K562 (cell line): ENCODE measurements around the gene ROR2. TPM values are rescaled to one million over a fixed set of nuclear protein-coding genes. Genes with fewer than 3 reads are reported as not detected.

Experiments
- ARID2 ChIP-seq: fragments of 450-650 bp; IDR thresholded peaks from 2 replicates; pipeline ENCODE4 v1.6.1; 2017; ENCODE audit warnings: antibody characterized with exemption, mild to moderate bottlenecking
- ELF2 ChIP-seq: fragments of 250-450 bp; sonication (Bioruptor Pico); IDR thresholded peaks from 2 replicates; pipeline ENCODE4 v1.5.0; 2021; ENCODE audit warnings: mild to moderate bottlenecking
- SRSF9 ChIP-seq: fragments of 200-400 bp; formaldehyde crosslinking; IDR thresholded peaks from 2 replicates; pipeline ENCODE4 v1.6.1; 2017; ENCODE audit warnings: low read depth, low read length, borderline replicate concordance
- polyA plus RNA-seq, 8 experiments: library from polyadenylated mRNA; depleted of rRNA in 4 of 8; stranded (reverse) in 5 of 8; unstranded in 3 of 8; fragments of >200 nt; fragmentation: Nextera tagmentation in 2 of 8; fragmentation: Illumina TruSeq in 1 of 8; extraction: Ambion mirVana in 2 of 8; extraction: Trizol in 1 of 8; gene quantifications; 2 replicates each; pipeline versions ENCODE4 v1.2.1 to v1.2.3, GENCODE V29; 2011 to 2014; ENCODE audit warnings: inconsistent platforms in 1 of 8, missing spikeins in 1 of 8
- total RNA-seq, 7 experiments: library from RNA; depleted of rRNA in 6 of 7; stranded (reverse); fragments of >200 nt in 6 of 7; fragmentation: Illumina TruSeq in 2 of 7; extraction: Trizol in 2 of 7; gene quantifications; 2 replicates each; pipeline versions ENCODE4 v1.2.1 to v1.2.3, GENCODE V29; 2011 to 2021; ENCODE audit warnings: low replicate concordance in 1 of 7
- TF ChIP-seq, protein P1 (sequence below), 2 experiments: fragments of 450-650 bp; formaldehyde crosslinking in 1 of 2; IDR thresholded peaks; 2 replicates each; pipeline versions ENCODE4 v1.4.0 to v1.6.1; 2014 to 2020; ENCODE audit warnings: mild to moderate bottlenecking in 2 of 2, borderline replicate concordance in 1 of 2, low read depth in 1 of 2
- TF ChIP-seq, protein P2 (sequence below), 2 experiments: fragments of 450-650 bp in 1 of 2; sonication (generic) in 1 of 2; formaldehyde crosslinking in 1 of 2; IDR thresholded peaks; 2 replicates each; pipeline versions ENCODE4 v1.7.1 to v1.9.0; 2016 to 2022; ENCODE audit warnings: inconsistent platforms in 1 of 2, mild to moderate bottlenecking in 1 of 2, missing genetic modification reagents in 1 of 2
- TF ChIP-seq, protein P3 (sequence below): fragments of 250-450 bp; sonication (Bioruptor Pico); IDR thresholded peaks from 2 replicates; pipeline ENCODE4 v1.8.0; 2021; ENCODE audit warnings: mild to moderate bottlenecking, moderate library complexity

The ROR2 gene
- total and polyA plus RNA-seq, 9 of the 15 experiments (the other 6 are each of a cell fraction or from before 2014, with no cell fraction given): 5.6 to 33.8 (median 15.3) TPM

DNA sequence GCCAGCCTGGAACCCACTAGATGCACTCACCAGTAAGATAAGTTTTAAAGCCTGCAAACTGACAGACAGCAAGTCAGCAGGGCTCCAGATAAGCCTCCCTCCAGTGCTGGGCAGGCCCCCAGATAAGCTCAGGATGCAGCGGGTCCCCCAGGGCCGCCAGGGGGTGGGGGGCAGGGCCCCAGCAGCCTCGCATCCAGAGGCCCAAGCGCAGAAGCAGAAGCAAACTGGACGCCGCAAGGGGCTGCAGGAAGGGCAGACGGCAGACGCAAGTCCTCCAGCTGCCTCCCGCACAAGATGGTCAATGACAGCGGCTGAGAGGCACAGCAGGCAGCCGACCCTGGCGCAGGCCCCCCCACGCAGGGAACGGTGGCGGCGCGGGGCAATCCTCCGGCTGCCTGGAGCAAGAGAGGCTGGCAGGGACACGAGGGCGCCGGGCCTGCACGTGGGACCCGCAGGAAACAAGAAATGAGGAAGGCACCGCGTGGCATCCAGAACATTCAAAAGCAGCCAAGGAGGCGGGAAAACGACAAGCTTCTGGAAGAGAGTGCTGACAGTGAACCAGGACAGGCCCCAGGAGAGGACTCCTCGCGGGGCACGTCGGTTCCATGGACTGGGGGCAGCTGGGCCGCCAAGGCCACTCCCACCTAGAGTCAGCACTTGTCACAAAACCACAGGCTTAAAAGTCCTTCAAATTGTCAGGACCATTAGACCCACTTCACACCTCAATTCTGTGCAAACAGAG is 49.8 kb downstream of the ROR2 start (continued):
- TF ChIP-seq, protein P1, sequence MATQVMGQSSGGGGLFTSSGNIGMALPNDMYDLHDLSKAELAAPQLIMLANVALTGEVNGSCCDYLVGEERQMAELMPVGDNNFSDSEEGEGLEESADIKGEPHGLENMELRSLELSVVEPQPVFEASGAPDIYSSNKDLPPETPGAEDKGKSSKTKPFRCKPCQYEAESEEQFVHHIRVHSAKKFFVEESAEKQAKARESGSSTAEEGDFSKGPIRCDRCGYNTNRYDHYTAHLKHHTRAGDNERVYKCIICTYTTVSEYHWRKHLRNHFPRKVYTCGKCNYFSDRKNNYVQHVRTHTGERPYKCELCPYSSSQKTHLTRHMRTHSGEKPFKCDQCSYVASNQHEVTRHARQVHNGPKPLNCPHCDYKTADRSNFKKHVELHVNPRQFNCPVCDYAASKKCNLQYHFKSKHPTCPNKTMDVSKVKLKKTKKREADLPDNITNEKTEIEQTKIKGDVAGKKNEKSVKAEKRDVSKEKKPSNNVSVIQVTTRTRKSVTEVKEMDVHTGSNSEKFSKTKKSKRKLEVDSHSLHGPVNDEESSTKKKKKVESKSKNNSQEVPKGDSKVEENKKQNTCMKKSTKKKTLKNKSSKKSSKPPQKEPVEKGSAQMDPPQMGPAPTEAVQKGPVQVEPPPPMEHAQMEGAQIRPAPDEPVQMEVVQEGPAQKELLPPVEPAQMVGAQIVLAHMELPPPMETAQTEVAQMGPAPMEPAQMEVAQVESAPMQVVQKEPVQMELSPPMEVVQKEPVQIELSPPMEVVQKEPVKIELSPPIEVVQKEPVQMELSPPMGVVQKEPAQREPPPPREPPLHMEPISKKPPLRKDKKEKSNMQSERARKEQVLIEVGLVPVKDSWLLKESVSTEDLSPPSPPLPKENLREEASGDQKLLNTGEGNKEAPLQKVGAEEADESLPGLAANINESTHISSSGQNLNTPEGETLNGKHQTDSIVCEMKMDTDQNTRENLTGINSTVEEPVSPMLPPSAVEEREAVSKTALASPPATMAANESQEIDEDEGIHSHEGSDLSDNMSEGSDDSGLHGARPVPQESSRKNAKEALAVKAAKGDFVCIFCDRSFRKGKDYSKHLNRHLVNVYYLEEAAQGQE (IDR thresholded peaks at IDR 0.05; ENCODE audit: borderline replicate concordance): no peak
- TF ChIP-seq, protein P1 (CRISPR knock-in tag; IDR thresholded peaks at IDR 0.05; ENCODE audit: low read depth): peak; percentile 73; the same call in 1 of the 2 replicates
- TF ChIP-seq, protein P2, sequence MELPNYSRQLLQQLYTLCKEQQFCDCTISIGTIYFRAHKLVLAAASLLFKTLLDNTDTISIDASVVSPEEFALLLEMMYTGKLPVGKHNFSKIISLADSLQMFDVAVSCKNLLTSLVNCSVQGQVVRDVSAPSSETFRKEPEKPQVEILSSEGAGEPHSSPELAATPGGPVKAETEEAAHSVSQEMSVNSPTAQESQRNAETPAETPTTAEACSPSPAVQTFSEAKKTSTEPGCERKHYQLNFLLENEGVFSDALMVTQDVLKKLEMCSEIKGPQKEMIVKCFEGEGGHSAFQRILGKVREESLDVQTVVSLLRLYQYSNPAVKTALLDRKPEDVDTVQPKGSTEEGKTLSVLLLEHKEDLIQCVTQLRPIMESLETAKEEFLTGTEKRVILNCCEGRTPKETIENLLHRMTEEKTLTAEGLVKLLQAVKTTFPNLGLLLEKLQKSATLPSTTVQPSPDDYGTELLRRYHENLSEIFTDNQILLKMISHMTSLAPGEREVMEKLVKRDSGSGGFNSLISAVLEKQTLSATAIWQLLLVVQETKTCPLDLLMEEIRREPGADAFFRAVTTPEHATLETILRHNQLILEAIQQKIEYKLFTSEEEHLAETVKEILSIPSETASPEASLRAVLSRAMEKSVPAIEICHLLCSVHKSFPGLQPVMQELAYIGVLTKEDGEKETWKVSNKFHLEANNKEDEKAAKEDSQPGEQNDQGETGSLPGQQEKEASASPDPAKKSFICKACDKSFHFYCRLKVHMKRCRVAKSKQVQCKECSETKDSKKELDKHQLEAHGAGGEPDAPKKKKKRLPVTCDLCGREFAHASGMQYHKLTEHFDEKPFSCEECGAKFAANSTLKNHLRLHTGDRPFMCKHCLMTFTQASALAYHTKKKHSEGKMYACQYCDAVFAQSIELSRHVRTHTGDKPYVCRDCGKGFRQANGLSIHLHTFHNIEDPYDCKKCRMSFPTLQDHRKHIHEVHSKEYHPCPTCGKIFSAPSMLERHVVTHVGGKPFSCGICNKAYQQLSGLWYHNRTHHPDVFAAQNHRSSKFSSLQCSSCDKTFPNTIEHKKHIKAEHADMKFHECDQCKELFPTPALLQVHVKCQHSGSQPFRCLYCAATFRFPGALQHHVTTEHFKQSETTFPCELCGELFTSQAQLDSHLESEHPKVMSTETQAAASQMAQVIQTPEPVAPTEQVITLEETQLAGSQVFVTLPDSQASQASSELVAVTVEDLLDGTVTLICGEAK (IDR thresholded peaks at IDR 0.05): no peak
- TF ChIP-seq, protein P2 (CRISPR knock-in tag; IDR thresholded peaks at IDR 0.05): no peak; the same call in 1 of the 2 replicates
- TF ChIP-seq SRSF9 (no peak), ELF2 (CRISPR knock-in tag) (peak; percentile 52; the same call in 1 of the 2 replicates), ARID2 (no peak)
- TF ChIP-seq, protein P3, sequence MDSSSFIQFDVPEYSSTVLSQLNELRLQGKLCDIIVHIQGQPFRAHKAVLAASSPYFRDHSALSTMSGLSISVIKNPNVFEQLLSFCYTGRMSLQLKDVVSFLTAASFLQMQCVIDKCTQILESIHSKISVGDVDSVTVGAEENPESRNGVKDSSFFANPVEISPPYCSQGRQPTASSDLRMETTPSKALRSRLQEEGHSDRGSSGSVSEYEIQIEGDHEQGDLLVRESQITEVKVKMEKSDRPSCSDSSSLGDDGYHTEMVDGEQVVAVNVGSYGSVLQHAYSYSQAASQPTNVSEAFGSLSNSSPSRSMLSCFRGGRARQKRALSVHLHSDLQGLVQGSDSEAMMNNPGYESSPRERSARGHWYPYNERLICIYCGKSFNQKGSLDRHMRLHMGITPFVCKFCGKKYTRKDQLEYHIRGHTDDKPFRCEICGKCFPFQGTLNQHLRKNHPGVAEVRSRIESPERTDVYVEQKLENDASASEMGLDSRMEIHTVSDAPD: peak; percentile 53; the same call in 1 of the 2 replicates
